ACHN (cell line): Measurements from ENCODE around the gene CDC25A.

Source experiments
- DNase-seq: peaks from one replicate; pipeline ENCODE4 v3.0.0-alpha.2; 2015
- in situ Hi-C: cut with HindIII; loops from 2 replicates; pipeline ENCODE4 v1.10.0; 2017; ENCODE audit warnings: low sequenced_read_pairs, low pct_ligation_motif_present, low pct_unique_long_range_greater_than_20kb

The CDC25A gene

DNA sequence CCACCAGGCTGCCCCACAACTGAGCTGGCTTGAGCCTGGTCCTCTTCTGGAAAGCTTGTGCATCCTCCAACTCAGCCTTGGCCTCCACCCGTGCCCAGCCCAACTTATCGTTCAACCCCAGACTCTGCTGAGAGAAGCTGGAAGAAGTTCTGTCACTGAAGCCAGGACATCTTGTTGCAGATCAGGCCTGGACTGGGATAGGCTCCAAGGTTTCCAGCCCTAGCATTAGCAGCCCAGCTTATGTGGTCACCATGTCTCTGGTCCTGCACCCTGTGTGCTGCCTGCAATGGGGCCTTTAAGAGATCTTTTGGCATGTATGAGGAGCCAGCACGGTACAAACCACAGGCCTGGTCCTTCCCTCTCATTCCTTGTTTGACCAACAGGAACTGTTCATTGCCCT lies 19.9 kb upstream of the CDC25A start:
- no peak for DNase-seq

DNA sequence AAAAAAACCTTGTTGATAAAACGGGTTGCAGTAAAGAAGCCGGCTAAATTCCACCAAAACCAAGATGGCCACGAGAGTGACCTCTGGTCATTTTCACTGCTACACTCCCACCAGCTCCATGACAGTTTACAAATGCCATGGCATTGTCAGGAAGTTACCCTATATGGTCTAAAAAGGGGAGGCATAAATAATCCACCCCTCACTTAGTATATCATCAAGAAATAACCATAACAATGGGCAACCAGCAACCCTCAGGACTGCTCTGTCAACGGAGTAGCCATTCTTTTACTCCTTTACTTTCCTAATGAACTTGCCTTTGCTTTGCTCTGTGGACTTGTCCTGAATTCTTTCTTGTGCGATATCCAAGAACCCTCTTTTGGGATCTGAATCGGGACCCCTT lies 14.4 kb upstream of the CDC25A start:
- no peak for DNase-seq
- in situ Hi-C loops = no loop called here

More for the DNA sequence above, 19.9 kb upstream of the CDC25A start:
- in situ Hi-C loops = no loop called here

DNA sequence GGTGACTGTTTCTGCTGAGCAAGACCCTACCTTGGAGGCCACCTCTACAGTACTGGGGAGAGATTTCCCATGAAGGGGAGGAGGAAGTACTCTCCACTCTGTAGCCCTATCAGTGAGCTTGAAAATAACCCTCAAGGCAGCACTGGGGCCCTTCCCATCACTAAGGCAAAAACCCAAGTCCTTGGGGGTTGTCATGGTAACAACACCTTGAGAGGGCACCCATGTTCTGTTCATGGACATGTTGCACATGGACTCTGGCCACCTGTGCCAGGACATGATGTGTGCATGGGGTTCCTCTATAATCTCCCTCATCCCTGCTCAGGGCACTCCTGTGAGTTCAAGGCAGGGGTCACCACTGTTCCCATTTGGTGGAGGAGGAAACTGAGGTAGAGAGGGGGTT lies 10.9 kb upstream of the CDC25A start:
- in situ Hi-C loops = no loop called here
- DNase-seq = no peak

DNA sequence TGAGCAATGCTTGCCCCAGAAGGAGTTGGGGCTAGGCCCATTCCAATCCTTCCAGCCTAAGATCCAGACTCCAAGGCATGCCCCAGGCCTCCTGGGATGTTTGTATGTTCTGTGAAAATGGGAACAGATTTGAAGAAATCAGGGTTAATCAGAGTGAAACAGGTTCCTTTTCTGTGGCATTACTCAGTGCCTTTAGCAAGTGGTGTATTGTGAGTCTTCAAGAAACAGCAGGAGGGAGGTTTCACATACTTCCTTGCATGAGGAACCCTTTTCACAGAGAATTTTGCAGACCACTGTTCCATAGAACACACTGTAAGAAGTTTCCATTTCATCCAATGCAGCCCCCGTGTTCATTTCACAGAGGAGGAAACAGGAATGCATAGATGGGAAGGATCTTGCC lies 8.4 kb upstream of the CDC25A start:
- in situ Hi-C loops = no loop called here
- no peak for DNase-seq

DNA sequence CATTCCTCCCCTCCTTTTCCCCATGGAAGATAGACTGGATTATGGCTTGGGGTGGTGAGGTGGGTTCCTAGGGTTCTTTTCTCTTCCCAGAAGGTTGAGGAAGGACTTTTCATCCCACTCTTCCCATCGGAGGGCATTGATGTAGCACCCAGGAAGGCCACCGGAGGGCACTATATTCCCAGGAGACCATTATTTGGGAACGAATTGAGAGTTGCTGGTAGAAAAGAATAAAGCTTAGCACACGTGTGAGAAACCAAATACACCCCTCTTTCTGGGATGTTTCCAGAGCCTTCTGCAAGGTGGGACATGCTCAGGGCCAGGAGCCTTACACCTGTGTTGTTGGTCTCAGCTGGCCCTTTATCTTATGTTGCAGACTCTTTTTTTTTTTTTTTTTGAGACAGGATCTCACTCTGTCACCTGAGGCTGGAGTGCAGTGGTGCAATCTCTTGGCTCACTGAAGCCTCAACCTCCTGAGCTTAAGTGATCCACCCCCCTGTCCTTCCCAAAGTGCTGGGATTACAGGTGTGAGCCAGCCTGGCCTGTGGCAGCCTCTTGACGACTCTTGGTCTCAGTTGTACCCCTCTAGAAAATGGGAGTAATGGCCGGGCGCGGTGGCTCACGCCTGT lies 6.3 kb upstream of the CDC25A start:
- DNase-seq = peak; percentile 65
- in situ Hi-C loops = no loop called here

DNA sequence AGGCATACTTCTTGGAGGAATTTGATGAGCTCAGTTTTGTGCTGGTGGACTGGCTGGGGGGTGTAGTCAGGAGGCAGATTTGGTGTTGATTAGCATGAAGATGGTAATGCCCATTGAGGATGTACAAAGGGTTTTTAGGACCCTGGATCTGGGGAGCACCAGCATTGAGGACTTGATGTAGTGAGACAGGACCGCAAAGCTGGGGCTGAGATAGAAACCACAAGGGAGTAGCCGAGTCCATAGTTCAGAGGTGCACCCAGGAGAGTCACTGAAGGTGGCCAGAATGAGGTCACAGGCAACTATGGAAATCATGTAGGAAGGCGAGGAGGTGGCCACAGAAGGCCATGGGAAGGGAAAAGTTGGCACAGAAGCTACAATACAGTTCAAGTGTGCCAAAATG lies 2.7 kb upstream of the CDC25A start:
- in situ Hi-C loops = no loop called here
- no peak for DNase-seq

DNA sequence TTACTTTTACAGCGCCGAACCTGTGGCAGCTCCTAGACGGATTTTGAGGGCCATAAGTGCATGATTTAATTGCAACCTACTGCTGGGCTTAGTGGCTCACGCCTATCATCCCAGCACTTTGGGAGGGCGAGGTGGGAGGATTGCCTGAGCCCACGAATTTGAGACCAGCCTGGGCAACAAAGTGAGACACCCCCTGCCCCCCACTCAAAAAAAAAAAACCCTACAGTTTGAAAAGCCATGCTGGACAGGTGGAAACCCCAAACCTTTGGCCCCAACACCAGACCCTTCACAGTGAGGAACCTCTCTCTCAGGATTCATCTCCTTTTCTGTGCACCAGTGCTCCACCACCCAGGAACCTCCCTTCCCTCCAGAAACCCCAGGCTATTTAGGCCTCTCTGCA lies 1.1 kb upstream of the CDC25A start:
- DNase-seq = no peak
- in situ Hi-C loops = no loop called here

DNA sequence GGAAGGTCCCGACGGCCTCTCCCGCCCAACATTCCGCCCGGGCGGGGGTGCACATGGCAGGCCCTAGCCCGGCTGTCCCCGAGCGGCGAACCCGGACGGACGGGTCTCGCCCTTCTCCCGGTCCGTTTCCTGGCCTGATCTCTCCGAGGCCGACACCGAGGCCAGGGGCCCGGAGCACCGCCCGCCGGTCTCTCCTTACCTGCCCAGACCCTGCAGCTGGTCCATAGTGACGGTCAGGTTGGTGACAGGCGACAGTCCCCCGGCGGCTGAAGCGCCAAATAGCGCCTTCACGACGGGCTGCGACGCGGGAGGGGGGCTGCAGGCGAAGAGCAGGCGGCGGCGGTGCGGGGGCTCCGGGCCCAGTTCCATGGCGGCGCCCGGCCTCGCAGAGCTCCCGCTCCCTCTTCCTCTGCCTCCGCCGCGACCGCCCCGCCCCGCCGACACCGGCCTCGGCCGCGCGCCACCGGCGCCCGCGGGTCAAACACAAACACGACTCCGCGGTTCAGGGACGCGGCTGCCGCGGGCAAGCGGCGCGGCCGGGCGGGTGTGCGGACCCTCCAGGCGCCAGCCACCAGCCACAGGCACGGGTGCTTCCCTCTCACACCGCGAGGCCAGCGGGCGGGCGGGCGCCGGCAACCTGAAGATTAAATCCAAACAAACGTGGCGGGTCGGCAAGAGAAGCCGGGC lies 495 bp downstream of the CDC25A start:
- in situ Hi-C loops = no loop called here
- peak; percentile 42 for DNase-seq

DNA sequence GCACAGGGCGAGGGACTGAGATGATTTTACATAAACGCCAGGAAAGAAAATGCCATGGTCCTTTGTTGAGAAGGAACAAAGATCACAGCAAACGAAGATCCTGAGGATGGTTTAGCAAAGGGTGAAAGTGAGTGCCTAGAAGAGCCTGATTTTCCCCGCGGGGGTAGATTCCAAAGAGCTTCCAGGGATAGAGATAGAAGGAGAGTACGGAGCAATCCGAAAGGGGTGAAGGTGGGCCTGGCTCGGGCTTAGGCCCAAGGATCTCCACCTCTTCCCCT lies 977 bp downstream of the CDC25A start:
- in situ Hi-C loops = no loop called here
- peak; percentile 19 for DNase-seq

DNA sequence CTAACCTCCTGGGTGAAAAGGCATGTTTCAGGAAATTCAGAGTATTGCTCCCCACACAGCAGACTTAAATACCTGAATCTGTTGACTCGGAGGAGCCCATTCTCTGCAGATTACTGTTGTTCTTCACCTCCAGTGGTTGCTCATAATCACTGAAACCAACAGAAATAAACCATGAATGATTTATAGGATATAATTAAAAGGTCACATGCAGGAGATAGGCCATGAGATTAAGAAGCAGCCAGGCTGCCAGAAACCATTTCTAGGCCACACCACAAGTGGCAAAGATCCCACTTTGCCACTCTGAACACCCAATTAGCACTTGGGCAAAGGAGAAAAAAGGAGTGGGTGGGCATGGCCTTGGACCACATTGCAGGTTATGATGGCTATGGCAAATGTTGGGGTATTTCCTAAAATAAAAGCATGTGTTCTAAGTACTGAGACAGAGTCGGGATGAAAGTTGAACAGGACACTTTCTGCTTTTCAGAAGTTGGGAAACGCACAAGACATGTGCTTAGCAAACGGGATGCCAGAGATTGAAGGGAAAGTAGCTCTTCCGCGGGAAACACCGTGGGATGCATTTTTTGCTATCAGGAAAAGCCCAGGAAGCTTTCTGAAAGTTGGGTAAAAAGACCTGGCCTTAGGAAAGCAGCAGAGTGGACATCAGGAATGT lies 1.5 kb downstream of the CDC25A start:
- no peak for DNase-seq

DNA sequence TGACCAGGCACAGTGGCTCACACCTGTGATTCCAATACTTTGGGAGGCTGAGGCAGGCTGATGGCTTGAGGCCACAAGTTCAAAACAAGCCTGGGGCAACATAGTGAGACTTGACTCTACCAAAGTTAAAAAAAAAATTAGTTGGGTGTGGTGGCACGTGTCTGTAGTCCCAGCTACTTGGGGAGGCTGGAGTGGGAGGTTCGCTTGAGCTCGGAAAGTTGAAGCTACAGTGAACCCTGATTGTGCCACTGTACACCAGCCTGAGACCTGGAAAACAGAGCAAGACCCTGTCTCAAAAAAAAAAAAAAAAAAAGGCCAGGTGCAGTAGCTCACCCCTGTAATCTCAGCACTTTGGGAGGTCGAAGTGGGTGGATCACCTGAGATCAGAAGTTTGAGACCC lies 3.1 kb downstream of the CDC25A start:
- no peak for DNase-seq
- in situ Hi-C loops = no loop called here

More for the DNA sequence above, 1.5 kb downstream of the CDC25A start:
- in situ Hi-C loops = no loop called here

DNA sequence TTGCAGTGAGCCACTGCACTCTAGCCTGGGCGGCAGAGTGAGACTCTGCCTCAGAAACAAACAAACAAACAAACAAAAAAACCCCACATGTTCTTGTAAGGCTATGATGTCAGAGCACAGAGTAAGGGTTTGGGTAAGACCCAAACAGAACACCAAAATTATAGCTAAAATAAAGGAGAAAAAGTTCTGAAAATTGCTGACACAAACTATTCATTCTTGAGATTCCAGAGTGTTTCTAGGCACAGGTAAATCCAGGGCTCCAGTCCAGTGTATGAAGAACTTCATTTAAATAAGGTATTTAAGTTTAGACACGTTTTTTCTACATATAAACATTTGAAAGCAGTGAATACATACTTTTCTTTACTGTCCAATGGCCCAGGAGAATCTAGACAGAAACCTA lies 3.9 kb downstream of the CDC25A start:
- in situ Hi-C loops = no loop called here
- no peak for DNase-seq

DNA sequence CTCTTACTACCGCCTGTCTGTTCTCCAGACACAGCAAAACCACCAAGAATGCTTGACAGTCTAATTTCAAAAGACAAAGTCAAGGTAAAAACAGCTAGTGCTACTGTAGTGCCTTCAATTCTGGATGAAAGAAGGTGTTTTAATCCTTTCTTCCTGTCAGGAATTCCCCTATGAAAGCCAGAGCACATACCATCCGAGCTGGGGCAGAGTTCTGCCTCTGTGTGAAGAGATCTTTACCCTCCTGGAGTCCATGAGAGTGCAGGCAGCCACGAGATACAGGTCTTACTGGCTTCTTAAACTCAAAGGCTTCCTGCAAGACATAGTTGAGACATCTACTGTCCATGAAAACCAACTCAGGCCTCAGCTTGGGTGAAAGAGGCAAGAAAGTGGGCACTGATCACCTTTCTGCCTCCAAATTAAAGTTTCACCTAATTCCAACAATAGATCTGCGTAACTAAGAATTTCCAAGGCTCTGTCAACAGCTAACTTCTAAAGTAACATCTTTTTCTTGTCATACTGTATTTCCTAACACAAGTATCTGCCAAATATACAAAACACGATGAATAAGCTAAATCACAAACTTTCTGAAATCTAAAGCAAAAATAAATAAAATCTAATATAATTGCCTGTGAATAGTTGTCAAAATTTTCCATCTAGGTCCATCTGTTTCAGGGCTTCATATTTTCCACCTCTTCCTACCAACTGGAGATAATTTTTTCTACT lies 7.5 kb downstream of the CDC25A start:
- in situ Hi-C loops = no loop called here

DNA sequence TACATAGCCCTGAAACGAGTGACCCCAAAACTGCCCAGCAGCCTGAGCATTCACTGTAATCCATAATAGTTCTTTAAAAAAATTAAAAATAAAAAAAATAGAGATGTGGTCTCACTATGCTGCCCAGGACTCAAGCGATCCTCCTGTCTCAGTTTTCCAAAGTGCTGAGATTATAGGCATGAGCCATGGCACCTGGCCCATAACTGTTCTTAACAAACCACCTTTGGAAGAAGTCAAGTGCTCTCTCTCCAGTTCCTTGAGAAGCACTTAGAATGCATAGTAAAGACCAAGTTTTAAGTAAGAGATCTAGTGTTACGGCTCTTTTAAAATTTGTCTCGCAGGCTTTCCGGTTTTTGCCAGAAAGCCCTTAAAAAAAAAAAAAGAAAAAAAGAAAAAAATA lies 8.2 kb downstream of the CDC25A start:
- in situ Hi-C loops = no loop called here
- no peak for DNase-seq

More for the DNA sequence above, 7.5 kb downstream of the CDC25A start:
- no peak for DNase-seq

DNA sequence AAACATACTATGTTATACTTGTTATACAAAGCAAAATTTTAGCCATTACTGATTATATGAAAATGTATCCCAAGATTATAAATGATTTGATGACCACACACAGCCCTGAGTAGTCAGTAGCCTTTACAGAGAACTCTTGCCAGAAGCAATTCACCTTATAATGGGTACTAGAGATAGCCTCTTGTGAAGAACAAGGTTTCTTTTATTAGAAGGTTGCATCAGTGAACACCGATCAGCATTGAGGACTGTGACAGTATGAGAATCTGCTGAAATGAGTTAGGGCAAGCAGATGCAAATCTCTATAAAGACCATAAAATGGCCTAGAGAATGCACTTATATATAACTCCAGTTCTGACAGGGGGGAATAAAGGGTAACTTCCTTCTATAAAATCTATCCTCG lies 10.1 kb downstream of the CDC25A start:
- in situ Hi-C loops = no loop called here
- DNase-seq = no peak

DNA sequence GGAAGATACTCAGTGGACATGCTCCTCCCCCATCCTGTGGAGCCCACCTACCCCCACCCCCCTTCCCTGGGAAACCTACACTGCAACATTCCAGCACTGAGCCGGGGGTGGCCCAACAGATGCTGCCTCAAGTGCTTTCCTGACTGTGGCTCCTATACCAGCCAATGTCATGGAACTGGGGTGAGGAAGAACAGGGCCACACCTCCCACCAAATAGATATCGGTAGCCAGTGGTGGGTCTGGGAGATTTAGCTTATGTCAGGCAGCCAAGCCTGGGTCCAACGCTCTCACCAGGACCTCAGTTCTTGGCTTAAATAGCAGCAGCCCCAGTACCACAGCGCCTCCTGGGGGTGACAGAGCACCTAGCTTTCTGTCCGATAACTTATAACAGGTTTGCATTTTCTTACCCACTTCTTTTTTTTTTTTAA lies 30.3 kb downstream of the CDC25A start:
- peak; percentile 54 for DNase-seq
- in situ Hi-C loops = no loop called here

DNA sequence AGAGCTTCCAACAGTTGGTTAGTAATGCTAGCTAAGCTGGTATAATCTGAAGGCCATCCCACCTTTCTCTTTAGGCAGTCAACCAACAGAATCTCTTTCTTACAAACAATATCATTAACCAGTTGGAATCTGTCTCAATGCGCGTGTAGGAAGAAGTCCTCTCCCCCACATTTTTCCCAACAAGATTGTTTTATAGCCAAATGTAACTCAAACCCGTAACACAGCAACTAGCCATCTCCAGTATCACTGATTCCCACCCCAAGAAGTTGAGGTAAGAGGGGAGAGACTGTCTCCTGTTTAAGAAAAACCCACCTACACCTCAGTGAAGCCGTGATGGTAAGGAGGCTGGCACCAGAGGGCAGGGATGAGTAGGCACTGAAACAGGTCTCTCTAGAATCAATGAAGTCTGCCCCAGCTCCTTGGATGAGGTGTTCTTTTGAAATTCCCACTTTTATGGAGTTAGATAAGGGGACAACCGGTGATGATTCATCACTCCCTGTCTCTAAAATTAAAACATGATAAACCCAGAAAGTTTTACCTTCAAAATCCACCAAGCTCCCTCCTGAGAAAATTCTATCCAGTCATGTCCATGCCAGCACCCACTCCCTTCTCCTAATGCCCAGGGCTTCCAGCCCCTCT lies 30.9 kb downstream of the CDC25A start:
- DNase-seq = peak; percentile 9
- in situ Hi-C loops = no loop called here

DNA sequence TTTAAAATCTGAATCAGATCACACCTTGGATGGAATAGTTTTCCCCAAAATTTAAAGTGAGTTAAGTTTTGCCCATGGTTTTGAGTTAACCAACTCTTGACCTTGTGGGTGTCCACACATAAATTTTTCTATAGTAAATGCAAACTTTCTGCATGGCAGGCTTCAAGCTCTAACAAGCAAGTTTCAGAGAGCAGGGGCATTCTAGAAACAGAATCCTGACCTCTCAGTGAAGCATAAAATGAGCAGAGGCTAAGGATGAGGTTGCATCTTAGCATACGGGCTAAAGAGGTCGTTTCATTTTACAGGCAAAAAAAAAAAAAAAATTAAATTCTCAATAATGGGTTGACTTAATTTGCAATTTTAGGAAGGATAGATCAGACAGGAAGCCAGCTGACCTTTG lies 32.1 kb downstream of the CDC25A start:
- in situ Hi-C loops = no loop called here
- DNase-seq = no peak

DNA sequence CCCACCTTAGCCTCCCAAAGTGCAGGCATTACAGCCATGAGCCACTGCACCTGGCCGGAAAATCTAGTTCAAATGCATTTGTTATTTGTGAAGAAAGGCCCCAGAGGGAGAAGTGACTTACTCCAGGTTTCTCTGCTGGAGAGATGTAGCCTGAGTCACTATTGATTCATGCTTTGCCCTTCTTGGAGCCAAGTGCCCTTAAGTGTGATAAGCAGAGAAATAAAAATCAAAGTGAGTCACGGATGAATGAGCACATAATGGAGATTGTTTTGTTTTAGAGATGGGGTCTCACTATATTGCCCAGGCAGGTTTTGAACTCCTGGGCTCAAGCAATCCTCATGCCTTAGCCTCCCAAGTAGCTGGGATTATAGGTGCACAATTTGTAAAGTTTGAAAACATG lies 33.1 kb downstream of the CDC25A start:
- peak; percentile 45 for DNase-seq
- in situ Hi-C loops = no loop called here
